ENCODE measurements around the gene CD7. TPM values are rescaled to one million over a fixed set of nuclear protein-coding genes. Genes with fewer than 3 reads are reported as not detected.

Gene CD7
- total RNA-seq, 1 experiment from 2014 or later: not detected

DNA sequence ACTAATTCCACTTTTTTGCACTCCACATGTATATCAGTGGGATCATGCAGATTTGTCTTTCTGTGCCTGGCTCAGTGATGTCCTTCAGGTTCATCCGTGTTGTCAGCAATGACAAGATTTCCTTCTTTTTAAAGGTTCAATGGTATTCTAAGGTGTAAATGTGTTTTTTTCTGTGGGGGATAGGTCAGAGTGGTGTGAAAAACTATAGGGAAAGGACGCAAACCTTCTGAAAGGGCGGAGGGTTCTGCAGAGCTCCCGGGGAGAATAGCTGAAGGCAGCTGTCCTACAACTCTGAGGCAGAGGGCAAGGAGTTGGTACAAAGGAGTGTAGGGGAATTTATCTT lies 22.0 kb downstream of the CD7 start:
- Histone ChIP-seq H3K9me3 (ENCODE audit: low read depth, low read length, poor library complexity, severe bottlenecking) (no peaks in the 10 kb centered on the region), H3K36me3 (ENCODE audit: insufficient read depth, low read length, poor library complexity, severe bottlenecking) (no peaks in the 10 kb centered on the region), H3K4me3 (ENCODE audit: low read depth, low read length, poor library complexity, severe bottlenecking) (no peak overlapping the region), H3K4me1 (ENCODE audit: insufficient read depth, low read length, poor library complexity, severe bottlenecking) (peaks cover 19% of the 10 kb centered on the region), H3K27me3 (replicated peaks; ENCODE audit: insufficient read depth, low read depth, low read length, poor library complexity) (no peaks in the 10 kb centered on the region), H3K27ac (ENCODE audit: low read depth, low read length, poor library complexity, severe bottlenecking) (no peak overlapping the region)
- no TSS peak for BruUV-seq (replicated peaks)
- intact Hi-C loops (cut with micrococcal nuclease; ENCODE audit: unreplicated experiment): no loop called here
- DNase-seq (ENCODE audit: low spot score): no peak
- no peak for TF ChIP-seq CTCF (conservative IDR thresholded peaks at IDR 0.05; ENCODE audit: low read depth, low read length)
- TF ChIP-seq EZH2 (IDR thresholded peaks at IDR 0.05; ENCODE audit: borderline replicate concordance, low read depth, low read length, poor library complexity, severe bottlenecking): no peak
- POLR2A ChIA-PET (ENCODE audit: low non-redundant PET): no interaction called here
- CTCF ChIA-PET: no interaction called here

DNA sequence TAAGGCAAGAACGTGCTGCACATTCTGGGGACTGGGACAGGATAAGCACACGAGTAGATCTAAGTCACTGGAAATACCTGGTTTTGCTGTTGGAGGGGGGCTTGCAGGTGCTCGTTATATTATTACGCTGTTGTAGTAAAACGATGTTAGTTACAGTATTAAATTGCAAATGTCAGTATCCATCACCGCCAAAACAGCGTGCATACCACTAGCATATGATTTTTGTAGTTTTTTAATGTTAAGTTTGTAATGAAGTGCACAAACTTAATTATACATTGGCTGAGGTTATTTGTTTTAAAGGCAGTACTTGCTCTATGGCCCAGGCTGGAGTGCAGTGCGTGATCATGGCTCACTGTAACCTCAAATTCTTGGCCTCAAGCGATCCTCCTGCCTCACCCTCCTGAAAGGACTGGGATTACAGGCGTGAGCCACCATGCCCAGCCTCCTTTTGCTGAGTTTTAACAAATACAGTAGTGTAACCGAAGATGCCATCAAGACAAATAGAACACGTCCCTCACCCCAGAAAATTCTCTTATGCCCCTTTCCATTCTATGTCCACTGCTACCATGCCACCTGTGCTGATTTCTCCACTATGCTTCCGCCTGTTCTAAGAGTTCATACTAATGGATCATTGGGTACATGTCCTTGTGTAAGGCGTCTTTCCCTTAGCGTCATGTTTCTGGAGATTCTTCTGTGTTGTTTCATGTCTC lies 23.2 kb downstream of the CD7 start:
- BruUV-seq (replicated peaks): no TSS peak
- peak overlapping the region; percentile 38 for H3K4me3 ChIP-seq (ENCODE audit: low read depth, low read length, poor library complexity, severe bottlenecking)
- no peaks in the 10 kb centered on the region for H3K27me3 ChIP-seq (replicated peaks; ENCODE audit: insufficient read depth, low read depth, low read length, poor library complexity)
- peaks cover 19% of the 10 kb centered on the region for H3K4me1 ChIP-seq (ENCODE audit: insufficient read depth, low read length, poor library complexity, severe bottlenecking)
- intact Hi-C loops (cut with micrococcal nuclease; ENCODE audit: unreplicated experiment): no loop called here
- H3K36me3 ChIP-seq (ENCODE audit: insufficient read depth, low read length, poor library complexity, severe bottlenecking): no peaks in the 10 kb centered on the region
- no peaks in the 10 kb centered on the region for H3K9me3 ChIP-seq (ENCODE audit: low read depth, low read length, poor library complexity, severe bottlenecking)
- CTCF ChIA-PET: no interaction called here
- DNase-seq (ENCODE audit: low spot score): no peak
- TF ChIP-seq EZH2 (IDR thresholded peaks at IDR 0.05; ENCODE audit: borderline replicate concordance, low read depth, low read length, poor library complexity, severe bottlenecking) (no peak), CTCF (conservative IDR thresholded peaks at IDR 0.05; ENCODE audit: low read depth, low read length) (no peak)
- POLR2A ChIA-PET (ENCODE audit: low non-redundant PET): no interaction called here
- peak overlapping the region; percentile 64 for H3K27ac ChIP-seq (ENCODE audit: low read depth, low read length, poor library complexity, severe bottlenecking)

GRCh38 chr17:82292251-82293154 lies 24.9 kb downstream of the CD7 start:
- no peaks in the 10 kb centered on the region for H3K36me3 ChIP-seq (ENCODE audit: insufficient read depth, low read length, poor library complexity, severe bottlenecking)
- H3K27me3 ChIP-seq (replicated peaks; ENCODE audit: insufficient read depth, low read depth, low read length, poor library complexity): no peaks in the 10 kb centered on the region
- BruUV-seq (replicated peaks): TSS peak; percentile 88
- CTCF ChIA-PET: interaction anchor here (0.5 kb wide), 1 partner anchor 897 kb away, joined by 7 read pairs; the partner anchor contains the start of gene BAHCC1
- peaks cover 13% of the 10 kb centered on the region for H3K4me1 ChIP-seq (ENCODE audit: insufficient read depth, low read length, poor library complexity, severe bottlenecking)
- H3K4me3 ChIP-seq (ENCODE audit: low read depth, low read length, poor library complexity, severe bottlenecking): peak overlapping the region; percentile 88
- POLR2A ChIA-PET (ENCODE audit: low non-redundant PET): interaction anchor here (0.7 kb wide), 1 partner anchor 107 kb away, joined by 3 read pairs; no protein-coding TSS in a partner anchor
- TF ChIP-seq EZH2 (IDR thresholded peaks at IDR 0.05; ENCODE audit: borderline replicate concordance, low read depth, low read length, poor library complexity, severe bottlenecking): no peak
- TF ChIP-seq CTCF (conservative IDR thresholded peaks at IDR 0.05; ENCODE audit: low read depth, low read length): no peak
- H3K27ac ChIP-seq (ENCODE audit: low read depth, low read length, poor library complexity, severe bottlenecking): peak overlapping the region; percentile 92
- H3K9me3 ChIP-seq (ENCODE audit: low read depth, low read length, poor library complexity, severe bottlenecking): no peaks in the 10 kb centered on the region
- DNase-seq (ENCODE audit: low spot score): peak; percentile 99
- intact Hi-C loops (cut with micrococcal nuclease; ENCODE audit: unreplicated experiment): no loop called here

All from A673 (cell line).